ENCODE data around the gene LRRC63. TPM values are rescaled to one million over a fixed set of nuclear protein-coding genes. Genes with fewer than 3 reads are reported as not detected.
A peak's percentile ranks its signal among the peaks of the same experiment; 100 is the strongest.
"Not testable (repeated sequence)": the region's sequence is repeated elsewhere in the genome, so short reads cannot be mapped to it uniquely, and the experiment has no call there.

Gene LRRC63, protein sequence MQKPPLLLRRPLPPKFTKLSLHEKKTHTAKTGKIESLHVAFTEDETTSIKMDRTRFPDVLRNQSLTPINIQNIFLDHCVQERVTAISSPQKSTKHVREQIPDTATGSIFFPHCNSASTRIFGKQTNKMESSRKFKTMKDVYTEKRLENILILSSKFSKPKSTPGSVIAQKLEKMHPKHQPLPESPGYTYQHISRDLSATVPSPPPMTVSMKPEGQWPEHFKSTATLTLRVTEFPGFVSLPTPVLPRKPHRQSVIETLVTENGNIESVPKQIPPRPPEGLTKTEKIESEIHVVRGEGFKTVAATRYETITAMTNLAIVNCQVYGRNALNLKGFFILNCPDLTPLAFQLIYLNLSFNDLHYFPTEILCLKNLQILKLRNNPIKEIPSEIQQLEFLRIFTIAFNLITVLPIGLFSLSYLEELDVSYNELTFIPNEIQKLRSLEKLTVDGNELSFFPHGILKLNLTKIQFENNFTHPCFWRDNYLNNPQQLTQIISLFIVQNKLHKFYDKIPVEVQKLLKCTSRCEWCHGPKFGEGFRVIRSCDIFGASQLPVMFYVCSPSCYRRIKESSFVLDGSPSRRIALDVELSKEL
- not detected for polyA plus RNA-seq

DNA sequence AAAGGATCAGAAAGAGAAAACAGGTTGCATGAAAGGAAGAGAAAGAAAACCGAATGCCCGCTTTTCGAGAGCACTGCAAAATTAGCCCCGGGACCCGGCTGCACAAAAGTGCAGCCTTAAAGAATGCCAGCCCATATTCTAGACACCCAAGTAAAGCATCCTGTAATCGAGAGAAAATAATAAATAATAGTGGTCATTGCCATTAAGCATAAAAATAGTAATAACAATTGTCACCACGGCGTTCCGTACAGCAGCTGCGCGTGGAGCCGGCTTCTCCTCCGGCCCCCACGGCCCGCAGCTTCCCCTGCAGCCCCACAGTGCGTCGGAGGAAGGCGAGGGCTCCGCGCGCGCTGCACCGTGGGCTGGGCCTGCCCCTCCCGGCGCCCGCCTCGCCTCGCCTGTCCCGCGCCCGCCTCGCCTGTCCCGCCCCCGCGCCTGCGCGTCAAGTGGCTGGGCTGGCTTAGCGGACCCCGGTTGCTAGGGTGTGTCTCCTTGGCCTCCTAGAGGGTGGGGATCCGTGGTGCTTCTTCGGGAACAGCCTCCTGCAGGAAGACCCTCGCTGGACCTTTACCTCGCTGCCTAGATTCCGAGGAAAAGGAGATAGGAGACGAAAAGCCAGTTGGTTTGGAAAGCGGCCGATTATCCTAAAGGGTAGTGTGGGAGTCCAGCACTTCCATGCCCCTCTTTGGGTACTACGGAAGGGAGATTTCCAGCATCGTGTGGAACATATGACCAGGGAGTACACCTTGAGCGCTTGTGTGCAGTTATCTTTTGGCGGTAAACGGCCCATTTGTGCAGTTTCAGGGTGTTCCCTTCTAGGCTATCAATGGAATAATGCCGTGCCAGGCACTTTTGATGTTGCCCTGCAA lies at the start of gene LRRC63:
LRRC63 (plus strand) TSS at position 446 of the 869 bp plus-strand sequence. CDS start 1,107 bp downstream, outside the sequence.
- peak within 1 kb of the TSS; percentile 84 to 94 (median 89) for H3K4me3 Mint-ChIP-seq
- peaks cover 3% of the 10 kb centered on the region for H3K27me3 Mint-ChIP-seq
- H3K9me3 Mint-ChIP-seq = peaks cover 0 to 3% (median 0%) of the 10 kb centered on the region in 3 donors
- H3K36me3 Mint-ChIP-seq = no peaks in the 10 kb centered on the region
- peak within 1 kb of the TSS in 2 of 3 donors; percentile 82 to 90 for H3K27ac Mint-ChIP-seq
- peaks cover 5 to 13% (median 13%) of the 10 kb centered on the region in 3 donors for H3K4me1 Mint-ChIP-seq

DNA sequence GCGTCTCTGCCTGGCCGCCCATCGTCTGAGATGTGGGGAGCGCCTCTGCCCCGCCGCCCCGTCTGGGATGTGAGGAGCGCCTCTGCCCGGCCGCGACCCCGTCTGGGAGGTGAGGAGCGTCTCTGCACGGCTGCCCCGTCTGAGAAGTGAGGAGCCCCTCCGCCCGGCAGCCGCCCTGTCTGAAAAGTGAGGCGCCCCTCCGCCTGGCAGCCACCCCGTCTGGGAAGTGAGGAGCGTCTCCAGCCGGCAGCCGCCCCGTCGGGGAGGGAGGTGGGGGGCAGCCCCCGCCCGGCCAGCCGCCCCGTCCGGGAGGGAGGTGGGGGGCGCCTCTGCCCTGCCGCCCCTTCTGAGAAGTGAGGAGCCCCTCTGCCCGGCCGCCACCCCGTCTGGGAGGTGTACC lies 49.0 kb upstream of the LRRC63 start:
- peak overlapping the region in 3 of 4 donors; percentile 40 to 68 (median 55) for H3K4me3 Mint-ChIP-seq
- not testable (repeated sequence) for H3K9me3 Mint-ChIP-seq, H3K27me3 Mint-ChIP-seq, H3K36me3 Mint-ChIP-seq
- peak overlapping the region; percentile 43 to 87 (median 87) for H3K27ac Mint-ChIP-seq
- peaks cover 53 to 63% (median 61%) of the 10 kb centered on the region in 3 donors for H3K4me1 Mint-ChIP-seq

DNA sequence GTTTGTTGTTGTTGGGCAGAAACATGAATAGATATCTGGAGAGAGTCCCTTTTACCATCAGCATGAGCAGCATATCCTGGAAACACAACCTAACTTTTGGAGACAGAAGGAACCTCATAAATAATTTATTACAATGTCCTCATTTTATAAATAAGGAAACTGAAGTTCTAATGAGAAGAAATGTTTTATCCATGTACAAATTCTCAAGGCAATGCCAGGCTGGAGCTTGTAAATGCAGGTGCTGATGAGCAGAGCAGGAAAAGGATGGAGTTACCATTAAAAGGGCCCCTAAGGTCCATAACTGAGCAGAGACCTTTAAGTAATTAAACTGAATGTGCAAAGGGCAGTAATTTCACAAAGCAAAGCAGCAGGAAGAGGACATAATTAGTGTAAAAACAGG lies 47.1 kb upstream of the LRRC63 start:
- Mint-ChIP-seq H3K4me1 (peaks cover 66 to 75% (median 73%) of the 10 kb centered on the region in 3 donors), H3K27ac (peak overlapping the region; percentile 15 to 84 (median 83)), H3K27me3 (no peaks in the 10 kb centered on the region), H3K4me3 (peak overlapping the region; percentile 52 to 76 (median 62)), H3K9me3 (no peaks in the 10 kb centered on the region), H3K36me3 (no peaks in the 10 kb centered on the region)

DNA sequence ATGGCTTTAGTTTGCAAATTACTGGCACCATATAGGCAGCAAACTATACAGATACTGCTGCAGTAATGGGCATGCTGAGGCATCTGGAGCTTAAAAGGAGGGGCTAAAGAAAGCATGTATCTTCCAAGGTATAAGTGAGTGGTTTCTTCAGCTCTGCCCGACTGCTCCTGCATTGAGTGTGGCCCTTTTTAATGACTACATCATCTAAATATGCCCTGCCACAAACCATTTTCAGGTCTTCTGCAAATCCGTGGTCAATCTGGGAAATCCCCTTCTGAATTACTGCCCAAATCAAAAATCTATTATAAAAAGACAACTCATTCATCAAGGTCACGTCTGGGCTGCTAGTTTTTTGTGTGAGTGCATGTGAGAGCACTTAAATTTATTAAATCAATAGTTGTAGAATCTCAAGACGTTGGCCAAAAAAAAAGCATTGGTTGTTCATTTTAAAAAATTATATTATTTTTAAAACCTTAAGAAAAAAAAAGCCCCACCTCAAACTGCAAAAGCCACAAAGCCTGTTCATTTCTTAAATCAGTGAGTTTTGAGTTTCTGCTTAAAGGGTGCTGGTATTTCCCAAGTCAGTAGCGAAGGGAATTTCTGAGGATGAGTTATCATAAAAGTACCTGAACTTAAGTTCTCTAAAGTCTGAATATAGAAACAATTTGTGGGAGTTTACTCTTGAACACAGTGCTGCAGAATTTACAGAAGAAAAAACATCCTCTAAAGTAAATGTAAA lies 46.1 kb upstream of the LRRC63 start:
- peaks cover 63 to 74% (median 73%) of the 10 kb centered on the region in 3 donors for H3K4me1 Mint-ChIP-seq
- H3K9me3 Mint-ChIP-seq = no peaks in the 10 kb centered on the region
- peak overlapping the region; percentile 37 to 87 (median 86) for H3K27ac Mint-ChIP-seq
- H3K36me3 Mint-ChIP-seq = no peaks in the 10 kb centered on the region
- H3K27me3 Mint-ChIP-seq = no peaks in the 10 kb centered on the region
- H3K4me3 Mint-ChIP-seq = peak overlapping the region in 3 of 4 donors; percentile 39 to 82 (median 59)

DNA sequence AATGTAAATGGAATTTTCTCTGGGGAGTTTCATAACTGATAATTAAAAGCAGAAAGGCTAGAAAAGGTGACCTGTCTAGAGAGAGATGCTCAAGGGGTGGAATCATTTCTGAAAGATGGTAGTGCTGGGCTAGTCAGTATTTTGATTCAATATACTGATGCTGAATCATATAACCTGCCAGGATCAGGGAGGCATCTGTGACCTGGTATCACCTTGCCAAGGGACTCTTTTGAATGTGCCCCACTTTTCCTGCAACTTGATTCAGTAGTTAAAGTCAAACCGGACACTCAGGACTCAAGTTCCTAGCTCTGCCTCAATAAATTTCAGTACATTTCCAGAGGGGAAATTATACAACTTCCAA lies 45.5 kb upstream of the LRRC63 start:
- Mint-ChIP-seq H3K27ac (peak overlapping the region; percentile 37 to 87 (median 86)), H3K27me3 (no peaks in the 10 kb centered on the region), H3K36me3 (no peaks in the 10 kb centered on the region), H3K4me1 (peaks cover 64 to 78% (median 75%) of the 10 kb centered on the region in 3 donors), H3K9me3 (no peaks in the 10 kb centered on the region), H3K4me3 (peak overlapping the region in 3 of 4 donors; percentile 7 to 69 (median 59))

DNA sequence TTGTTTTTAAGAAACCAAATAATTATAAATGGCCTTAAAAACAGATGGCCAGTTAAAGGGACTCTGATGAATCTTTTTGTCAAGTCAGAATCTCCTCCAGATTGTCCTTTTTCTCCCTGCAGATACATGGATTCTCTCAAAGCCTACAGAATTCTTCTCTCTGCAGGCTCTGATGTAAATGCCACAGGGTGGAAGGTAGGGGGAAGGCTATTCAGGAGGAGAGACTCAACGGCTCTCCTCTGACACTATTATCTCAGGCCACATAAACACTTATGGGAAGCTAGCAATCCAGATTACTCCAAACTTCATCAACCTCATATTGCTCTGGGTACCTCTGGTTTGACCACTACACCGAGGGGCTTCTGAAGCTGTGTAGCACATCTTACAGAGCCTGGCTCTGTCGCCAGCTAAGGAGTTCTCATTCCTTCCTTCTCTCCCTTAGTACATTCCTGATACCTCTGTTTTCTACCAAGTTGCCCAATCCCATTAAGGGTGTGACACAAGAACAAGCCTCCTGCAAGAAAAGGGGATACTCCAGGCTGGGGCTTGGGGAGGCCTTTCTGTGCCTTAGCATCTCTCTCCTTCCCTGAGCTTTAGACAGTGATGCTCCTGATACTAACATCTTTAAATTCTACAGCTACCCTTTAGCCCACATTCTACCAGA lies 44.6 kb upstream of the LRRC63 start:
- H3K9me3 Mint-ChIP-seq = no peaks in the 10 kb centered on the region
- H3K36me3 Mint-ChIP-seq = peaks cover 2% of the 10 kb centered on the region
- H3K4me1 Mint-ChIP-seq = peaks cover 69 to 75% (median 74%) of the 10 kb centered on the region in 3 donors
- H3K27me3 Mint-ChIP-seq = no peaks in the 10 kb centered on the region
- peak overlapping the region in 2 of 4 donors; percentile 72 to 88 for H3K4me3 Mint-ChIP-seq
- peak overlapping the region; percentile 37 to 94 (median 90) for H3K27ac Mint-ChIP-seq

DNA sequence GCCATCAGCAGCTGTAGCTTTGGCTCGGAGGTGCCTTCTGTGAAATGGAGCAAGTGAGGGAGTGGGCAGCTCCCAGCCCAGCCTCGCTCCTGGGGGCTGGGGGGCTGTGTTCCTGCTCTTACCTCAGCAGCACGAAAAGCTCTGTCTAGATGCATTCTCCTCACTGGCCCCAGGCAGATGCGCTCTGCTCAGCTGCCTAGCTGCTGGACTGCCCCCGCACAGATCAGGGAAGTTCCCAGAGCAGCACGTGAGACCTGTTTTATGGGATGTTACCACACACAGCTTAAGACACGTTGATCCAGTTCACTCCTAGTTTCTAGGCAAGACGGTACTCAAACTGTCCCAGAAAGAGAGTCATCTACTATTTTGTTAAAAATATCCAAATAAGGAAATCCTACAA lies 43.4 kb upstream of the LRRC63 start:
- Mint-ChIP-seq H3K9me3 (no peaks in the 10 kb centered on the region), H3K36me3 (peaks cover 5% of the 10 kb centered on the region), H3K27ac (peak overlapping the region; percentile 37 to 94 (median 90)), H3K4me1 (peaks cover 79 to 86% (median 84%) of the 10 kb centered on the region in 3 donors), H3K27me3 (peaks cover 1% of the 10 kb centered on the region), H3K4me3 (peak overlapping the region; percentile 50 to 88 (median 78))

DNA sequence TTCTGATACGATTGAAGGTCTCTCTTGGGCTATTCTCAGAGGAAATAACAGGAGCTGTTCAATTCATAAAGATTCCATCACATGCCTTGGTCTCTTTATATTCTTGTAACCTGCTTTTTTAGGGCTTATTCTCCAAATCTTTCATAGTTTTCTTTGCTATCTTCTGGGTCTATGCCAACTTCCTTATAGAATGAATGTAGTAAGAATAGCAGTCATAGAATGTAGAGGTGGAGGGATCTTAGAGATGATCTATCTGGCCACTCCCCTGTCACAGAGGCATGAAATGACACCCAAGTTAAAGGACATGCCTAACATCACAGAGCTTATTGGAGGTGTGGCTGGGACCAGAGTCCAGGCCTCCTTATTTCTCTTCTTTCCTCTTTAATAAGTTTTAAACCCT lies 42.9 kb upstream of the LRRC63 start:
- H3K27ac Mint-ChIP-seq = peak overlapping the region; percentile 37 to 94 (median 90)
- peaks cover 5% of the 10 kb centered on the region for H3K36me3 Mint-ChIP-seq
- H3K27me3 Mint-ChIP-seq = peaks cover 1% of the 10 kb centered on the region
- H3K4me3 Mint-ChIP-seq = peak overlapping the region; percentile 18 to 88 (median 78)
- peaks cover 82 to 91% (median 88%) of the 10 kb centered on the region in 3 donors for H3K4me1 Mint-ChIP-seq
- H3K9me3 Mint-ChIP-seq = no peaks in the 10 kb centered on the region

DNA sequence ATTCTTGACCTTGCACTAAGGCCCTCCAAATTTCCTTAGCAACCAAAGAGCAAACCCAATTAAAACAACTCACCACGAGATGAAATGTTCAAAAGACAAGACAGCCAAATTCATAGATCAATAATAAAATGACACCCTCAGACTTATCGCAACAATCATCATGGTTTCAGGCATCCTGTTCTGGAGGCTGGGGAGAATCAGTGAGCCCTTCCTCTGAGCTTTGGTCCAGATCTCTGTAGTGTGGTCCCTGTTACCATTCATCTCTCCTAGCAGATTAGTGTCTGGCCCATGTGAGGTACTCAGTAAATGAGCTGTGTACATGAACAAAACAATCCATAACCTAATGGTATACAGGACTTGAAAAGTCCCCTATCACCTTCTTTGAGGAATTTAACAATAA lies 42.0 kb upstream of the LRRC63 start:
- Mint-ChIP-seq H3K36me3 (peaks cover 5% of the 10 kb centered on the region), H3K27me3 (peaks cover 1% of the 10 kb centered on the region), H3K4me1 (peaks cover 81 to 89% (median 82%) of the 10 kb centered on the region in 3 donors), H3K27ac (peak overlapping the region; percentile 57 to 94 (median 90)), H3K9me3 (no peaks in the 10 kb centered on the region), H3K4me3 (peak overlapping the region; percentile 46 to 92 (median 68))

DNA sequence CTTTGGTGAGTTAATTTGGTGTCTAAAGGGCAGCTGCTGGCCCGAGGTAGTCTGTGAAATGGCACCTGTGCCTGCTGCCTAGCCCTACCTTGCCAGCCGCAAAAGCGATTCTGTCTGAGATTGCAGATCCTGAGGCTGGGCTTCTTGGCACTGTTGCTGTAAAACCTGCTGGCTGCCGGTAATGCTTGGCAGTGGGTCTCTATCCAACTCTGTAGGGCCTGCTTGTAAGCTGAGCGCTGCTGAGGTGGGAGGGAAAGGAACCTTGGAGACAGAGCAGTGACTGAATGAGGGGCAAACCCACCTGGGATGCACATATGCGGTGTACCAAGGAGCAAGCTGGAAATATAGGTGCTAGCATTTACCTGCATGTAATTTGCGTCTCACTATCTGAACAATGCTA lies 41.5 kb upstream of the LRRC63 start:
- Mint-ChIP-seq H3K36me3 (peaks cover 5% of the 10 kb centered on the region), H3K4me1 (peaks cover 82 to 91% (median 85%) of the 10 kb centered on the region in 3 donors), H3K4me3 (peak overlapping the region; percentile 67 to 92 (median 70)), H3K27ac (peak overlapping the region; percentile 57 to 95 (median 91)), H3K27me3 (peaks cover 1% of the 10 kb centered on the region), H3K9me3 (no peaks in the 10 kb centered on the region)

DNA sequence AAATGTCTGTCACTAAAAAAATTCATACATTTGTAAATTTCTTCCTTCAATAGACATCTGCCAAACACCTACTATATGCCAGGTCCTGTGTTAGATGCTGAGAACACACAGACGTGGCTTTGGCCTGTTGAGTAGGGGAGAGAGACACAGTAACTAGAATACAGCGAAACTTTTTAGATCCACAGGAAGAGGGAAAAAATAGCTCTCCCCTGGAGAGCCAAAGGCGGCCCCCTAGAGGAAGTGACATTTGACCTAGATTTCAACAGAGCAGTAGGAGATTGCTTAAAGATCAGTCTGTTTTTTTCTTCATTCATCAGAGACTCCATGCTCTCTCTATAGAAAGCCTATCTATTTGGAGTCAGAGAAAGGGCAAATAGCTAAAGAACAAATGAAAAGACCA lies 41.0 kb upstream of the LRRC63 start:
- Mint-ChIP-seq H3K4me3 (peak overlapping the region; percentile 67 to 92 (median 70)), H3K27ac (peak overlapping the region; percentile 57 to 95 (median 91)), H3K4me1 (peaks cover 82 to 92% (median 85%) of the 10 kb centered on the region in 3 donors), H3K27me3 (peaks cover 1% of the 10 kb centered on the region), H3K36me3 (peaks cover 5% of the 10 kb centered on the region), H3K9me3 (no peaks in the 10 kb centered on the region)

DNA sequence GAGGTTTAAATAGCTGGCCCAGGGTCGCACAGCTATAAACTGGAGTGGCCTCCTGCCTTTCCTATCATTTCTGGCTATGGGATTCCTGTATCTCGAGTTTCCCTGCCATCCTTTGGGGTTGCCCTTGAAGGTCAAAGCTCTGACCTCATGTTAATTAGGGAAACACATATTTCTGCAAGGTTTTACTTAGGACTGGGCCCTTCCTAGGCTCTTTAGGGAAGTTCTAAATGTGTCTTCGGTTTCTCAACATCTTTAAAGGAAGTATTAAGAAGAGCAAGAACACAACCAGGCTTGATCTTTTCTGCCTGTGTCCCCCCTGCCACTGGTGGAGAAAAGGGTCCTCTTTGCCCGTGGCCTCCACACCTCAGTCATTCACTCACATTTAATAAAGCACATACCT lies 40.5 kb upstream of the LRRC63 start:
- H3K36me3 Mint-ChIP-seq = peaks cover 5% of the 10 kb centered on the region
- H3K27ac Mint-ChIP-seq = peak overlapping the region; percentile 57 to 91 (median 89)
- H3K4me3 Mint-ChIP-seq = peak overlapping the region; percentile 67 to 92 (median 70)
- no peaks in the 10 kb centered on the region for H3K9me3 Mint-ChIP-seq
- peaks cover 1% of the 10 kb centered on the region for H3K27me3 Mint-ChIP-seq
- peaks cover 80 to 91% (median 86%) of the 10 kb centered on the region in 3 donors for H3K4me1 Mint-ChIP-seq

DNA sequence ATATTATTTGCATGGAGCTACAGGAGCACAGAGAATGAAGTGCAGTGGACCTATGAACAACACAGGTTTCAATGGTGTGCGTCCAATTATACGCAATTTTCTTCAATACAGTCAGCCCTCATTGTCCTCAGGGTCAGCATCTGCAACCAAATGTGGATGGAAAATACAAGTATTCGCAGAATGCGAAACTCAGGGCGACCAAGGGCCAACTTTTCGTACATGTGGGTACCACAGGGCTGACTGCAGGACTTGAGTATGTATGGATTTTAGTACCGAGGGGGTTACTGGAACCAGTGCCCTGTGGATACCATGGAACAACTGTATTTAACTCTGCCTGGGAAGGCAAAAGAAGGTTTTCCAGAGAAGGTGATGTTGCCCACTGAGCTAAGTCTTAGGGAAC lies 40.0 kb upstream of the LRRC63 start:
- peaks cover 1% of the 10 kb centered on the region for H3K27me3 Mint-ChIP-seq
- H3K9me3 Mint-ChIP-seq = no peaks in the 10 kb centered on the region
- H3K27ac Mint-ChIP-seq = peak overlapping the region; percentile 57 to 91 (median 89)
- peaks cover 5% of the 10 kb centered on the region for H3K36me3 Mint-ChIP-seq
- H3K4me3 Mint-ChIP-seq = peak overlapping the region; percentile 67 to 92 (median 70)
- H3K4me1 Mint-ChIP-seq = peaks cover 79 to 91% (median 84%) of the 10 kb centered on the region in 3 donors
